H4 (cell line): ENCODE measurements around the gene DPEP1. TPM values are rescaled to one million over a fixed set of nuclear protein-coding genes. Genes with fewer than 3 reads are reported as not detected.

ENCODE experiments used
- DNase-seq: peaks from one replicate; pipeline ENCODE4 v3.0.0-alpha.2; 2015; ENCODE audit warnings: low spot score
- total RNA-seq: library from RNA; depleted of rRNA; stranded (reverse); fragments of >200 nt; shearing (Covaris generic); gene quantifications from 2 replicates; pipeline ENCODE4 v1.2.3, GENCODE V29; 2014

Gene DPEP1
- total RNA-seq, 1 experiment from 2014 or later, result not detected

GRCh38 chr16:89598199-89598598, 15.2 kb upstream of the DPEP1 start:
- DNase-seq, result no peak

- no peak for DNase-seq
These were observed 14.0 kb upstream of the DPEP1 start for GRCh38 chr16:89599451-89599858.

- no peak for DNase-seq
These were observed 13.5 kb upstream of the DPEP1 start for GRCh38 chr16:89599902-89600301.

- no peak for DNase-seq
These were observed 13.0 kb upstream of the DPEP1 start for GRCh38 chr16:89600427-89600826.

GRCh38 chr16:89600956-89601355, 12.5 kb upstream of the DPEP1 start:
- no peak for DNase-seq

GRCh38 chr16:89601906-89602272, 11.6 kb upstream of the DPEP1 start:
- no peak for DNase-seq

- peak; percentile 87 for DNase-seq
These were observed 11.0 kb upstream of the DPEP1 start for GRCh38 chr16:89602273-89602951.

GRCh38 chr16:89602952-89603590, 10.4 kb upstream of the DPEP1 start:
- DNase-seq, result no peak

GRCh38 chr16:89604764-89605163, 8.7 kb upstream of the DPEP1 start:
- DNase-seq, result no peak

- no peak for DNase-seq
These were observed 8.1 kb upstream of the DPEP1 start for GRCh38 chr16:89605186-89605970.

GRCh38 chr16:89606006-89606405, 7.4 kb upstream of the DPEP1 start:
- no peak for DNase-seq

GRCh38 chr16:89607453-89607852, 6.0 kb upstream of the DPEP1 start:
- DNase-seq, result no peak

GRCh38 chr16:89607937-89608740, 5.3 kb upstream of the DPEP1 start:
- no peak for DNase-seq

GRCh38 chr16:89610108-89610453, 3.4 kb upstream of the DPEP1 start:
- no peak for DNase-seq

- no peak for DNase-seq
These were observed 851 bp upstream of the DPEP1 start for GRCh38 chr16:89612415-89613166.

- DNase-seq, result no peak
These were observed 565 bp downstream of the DPEP1 start for GRCh38 chr16:89613954-89614459.

- DNase-seq, result no peak
These were observed 1.7 kb downstream of the DPEP1 start for GRCh38 chr16:89615176-89615575.

- DNase-seq, result no peak
These were observed 2.2 kb downstream of the DPEP1 start for GRCh38 chr16:89615596-89616090.

- DNase-seq, result no peak
These were observed 3.2 kb downstream of the DPEP1 start for GRCh38 chr16:89616623-89617022.

- DNase-seq, result no peak
These were observed 3.6 kb downstream of the DPEP1 start for GRCh38 chr16:89617036-89617435.
